MM.1S (cell line): ENCODE data around the gene ZFTA.

ENCODE experiments used
- EZH2 ChIP-seq: fragments of 300-600 bp; sonication (generic); optimal IDR thresholded peaks from 2 replicates; pipeline ENCODE3; 2017; ENCODE audit warnings: low read depth, mild to moderate bottlenecking, antibody characterized with exemption, low read length, mixed read lengths
- EZH2phosphoT487 ChIP-seq: fragments of 300-600 bp; sonication (generic); IDR thresholded peaks from 2 replicates; pipeline ENCODE4 v1.6.1; 2018; ENCODE audit warnings: antibody characterized with exemption, low read length
- TF ChIP-seq, protein P1 (sequence below): fragments of 300-600 bp; sonication (generic); IDR thresholded peaks from 2 replicates; pipeline ENCODE4 v1.5.1; 2016; ENCODE audit warnings: antibody characterized with exemption, low read length, mixed read lengths

DNA sequence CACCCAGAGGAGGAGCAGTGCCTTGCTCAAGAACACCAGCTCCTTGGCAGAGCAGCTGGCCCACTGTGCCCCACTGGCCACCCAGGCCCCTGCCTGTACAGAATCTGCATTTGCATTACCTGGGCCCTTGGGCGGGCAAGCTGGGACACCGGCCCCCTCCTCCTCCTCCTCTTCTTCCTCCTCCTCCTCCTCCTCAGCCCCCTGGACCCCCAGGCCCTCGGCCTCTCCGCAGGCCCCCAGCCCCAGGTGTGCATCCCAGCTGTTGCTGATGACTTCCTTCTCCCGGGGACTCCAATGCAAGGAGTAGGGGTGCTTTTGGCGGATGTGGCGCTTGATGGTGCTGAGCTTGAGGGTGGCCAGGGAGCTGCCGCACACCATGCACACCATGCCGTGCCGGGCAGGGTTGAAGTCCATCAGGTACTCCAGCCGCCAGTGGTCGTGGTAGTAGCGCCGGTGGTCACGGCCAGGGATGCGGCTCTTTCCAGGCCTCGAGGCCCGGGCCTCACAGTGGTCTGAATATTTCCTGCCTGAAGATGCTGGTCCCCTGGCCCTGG is 2.8 kb downstream of the ZFTA start:
- TF ChIP-seq, protein P1, sequence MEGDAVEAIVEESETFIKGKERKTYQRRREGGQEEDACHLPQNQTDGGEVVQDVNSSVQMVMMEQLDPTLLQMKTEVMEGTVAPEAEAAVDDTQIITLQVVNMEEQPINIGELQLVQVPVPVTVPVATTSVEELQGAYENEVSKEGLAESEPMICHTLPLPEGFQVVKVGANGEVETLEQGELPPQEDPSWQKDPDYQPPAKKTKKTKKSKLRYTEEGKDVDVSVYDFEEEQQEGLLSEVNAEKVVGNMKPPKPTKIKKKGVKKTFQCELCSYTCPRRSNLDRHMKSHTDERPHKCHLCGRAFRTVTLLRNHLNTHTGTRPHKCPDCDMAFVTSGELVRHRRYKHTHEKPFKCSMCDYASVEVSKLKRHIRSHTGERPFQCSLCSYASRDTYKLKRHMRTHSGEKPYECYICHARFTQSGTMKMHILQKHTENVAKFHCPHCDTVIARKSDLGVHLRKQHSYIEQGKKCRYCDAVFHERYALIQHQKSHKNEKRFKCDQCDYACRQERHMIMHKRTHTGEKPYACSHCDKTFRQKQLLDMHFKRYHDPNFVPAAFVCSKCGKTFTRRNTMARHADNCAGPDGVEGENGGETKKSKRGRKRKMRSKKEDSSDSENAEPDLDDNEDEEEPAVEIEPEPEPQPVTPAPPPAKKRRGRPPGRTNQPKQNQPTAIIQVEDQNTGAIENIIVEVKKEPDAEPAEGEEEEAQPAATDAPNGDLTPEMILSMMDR: no peak
- TF ChIP-seq EZH2: no peak
- no peak for TF ChIP-seq EZH2phosphoT487
